ENCODE measurements around the gene TAF1.

DNA sequence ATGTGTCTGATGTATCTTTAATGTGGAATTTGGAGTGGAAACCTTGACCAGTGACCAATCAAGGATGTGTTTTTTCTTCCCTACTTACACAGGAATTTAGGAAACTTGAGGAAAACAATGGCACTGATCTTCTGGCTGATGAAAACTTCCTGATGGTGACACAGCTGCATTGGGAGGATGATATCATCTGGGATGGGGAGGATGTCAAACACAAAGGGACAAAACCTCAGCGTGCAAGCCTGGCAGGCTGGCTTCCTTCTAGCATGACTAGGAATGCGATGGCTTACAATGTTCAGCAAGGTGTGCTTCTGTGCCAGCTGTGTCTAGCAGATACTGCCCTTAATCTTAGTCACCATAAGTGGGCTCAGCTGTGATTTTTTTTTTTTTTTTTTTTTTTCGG, 12.6 kb downstream of the TAF1 start:
- TF ChIP-seq, protein P1, sequence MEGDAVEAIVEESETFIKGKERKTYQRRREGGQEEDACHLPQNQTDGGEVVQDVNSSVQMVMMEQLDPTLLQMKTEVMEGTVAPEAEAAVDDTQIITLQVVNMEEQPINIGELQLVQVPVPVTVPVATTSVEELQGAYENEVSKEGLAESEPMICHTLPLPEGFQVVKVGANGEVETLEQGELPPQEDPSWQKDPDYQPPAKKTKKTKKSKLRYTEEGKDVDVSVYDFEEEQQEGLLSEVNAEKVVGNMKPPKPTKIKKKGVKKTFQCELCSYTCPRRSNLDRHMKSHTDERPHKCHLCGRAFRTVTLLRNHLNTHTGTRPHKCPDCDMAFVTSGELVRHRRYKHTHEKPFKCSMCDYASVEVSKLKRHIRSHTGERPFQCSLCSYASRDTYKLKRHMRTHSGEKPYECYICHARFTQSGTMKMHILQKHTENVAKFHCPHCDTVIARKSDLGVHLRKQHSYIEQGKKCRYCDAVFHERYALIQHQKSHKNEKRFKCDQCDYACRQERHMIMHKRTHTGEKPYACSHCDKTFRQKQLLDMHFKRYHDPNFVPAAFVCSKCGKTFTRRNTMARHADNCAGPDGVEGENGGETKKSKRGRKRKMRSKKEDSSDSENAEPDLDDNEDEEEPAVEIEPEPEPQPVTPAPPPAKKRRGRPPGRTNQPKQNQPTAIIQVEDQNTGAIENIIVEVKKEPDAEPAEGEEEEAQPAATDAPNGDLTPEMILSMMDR (conservative IDR thresholded peaks at IDR 0.05 in 1 of 2, IDR thresholded peaks at IDR 0.05 in 1 of 2; ENCODE audit: extremely low read depth in 1 of 2, insufficient read depth in 1 of 2, low read depth in 1 of 2, low read length in 2 of 2), result no peak
- TF ChIP-seq EZH2 (IDR thresholded peaks at IDR 0.05; ENCODE audit: borderline replicate concordance, low read length), result no peak
